ENCODE results near the gene RGS9. TPM values are rescaled to one million over a fixed set of nuclear protein-coding genes. Genes with fewer than 3 reads are reported as not detected.

The RGS9 gene
- total RNA-seq, 1 donor from 2014 or later = 8.5 TPM

DNA sequence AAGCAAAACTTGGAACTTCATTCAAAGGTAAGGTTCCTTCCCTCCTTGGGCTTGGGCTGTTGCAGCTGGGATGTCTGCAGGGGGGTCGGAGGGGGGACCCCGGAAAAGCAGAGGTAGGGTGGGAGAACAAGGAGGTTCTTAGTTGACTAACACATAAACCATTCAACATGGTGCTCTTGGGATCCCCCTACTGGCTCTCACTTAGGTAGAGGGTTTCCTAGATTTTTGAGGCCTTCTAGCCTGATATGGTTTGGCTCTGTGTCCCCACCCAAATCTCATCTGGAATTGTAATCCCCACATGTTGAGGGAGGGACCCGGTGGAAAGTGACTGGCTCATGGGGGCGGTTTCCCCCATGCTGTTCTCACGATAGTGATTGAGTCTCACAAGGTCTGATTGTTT lies 93.9 kb downstream of the RGS9 start:
- Mint-ChIP-seq H3K4me3 (ENCODE audit: low read depth) (no peak overlapping the region), H3K4me1 (ENCODE audit: low read depth) (peaks cover 14% of the 10 kb centered on the region), H3K27me3 (peaks cover 8% of the 10 kb centered on the region), H3K9me3 (ENCODE audit: low read depth) (no peaks in the 10 kb centered on the region), H3K27ac (no peak overlapping the region), H3K36me3 (ENCODE audit: insufficient read depth) (no peaks in the 10 kb centered on the region)
- no peak for DNase-seq (ENCODE audit: low spot score, unreplicated experiment)
- TF ChIP-seq, protein P1, sequence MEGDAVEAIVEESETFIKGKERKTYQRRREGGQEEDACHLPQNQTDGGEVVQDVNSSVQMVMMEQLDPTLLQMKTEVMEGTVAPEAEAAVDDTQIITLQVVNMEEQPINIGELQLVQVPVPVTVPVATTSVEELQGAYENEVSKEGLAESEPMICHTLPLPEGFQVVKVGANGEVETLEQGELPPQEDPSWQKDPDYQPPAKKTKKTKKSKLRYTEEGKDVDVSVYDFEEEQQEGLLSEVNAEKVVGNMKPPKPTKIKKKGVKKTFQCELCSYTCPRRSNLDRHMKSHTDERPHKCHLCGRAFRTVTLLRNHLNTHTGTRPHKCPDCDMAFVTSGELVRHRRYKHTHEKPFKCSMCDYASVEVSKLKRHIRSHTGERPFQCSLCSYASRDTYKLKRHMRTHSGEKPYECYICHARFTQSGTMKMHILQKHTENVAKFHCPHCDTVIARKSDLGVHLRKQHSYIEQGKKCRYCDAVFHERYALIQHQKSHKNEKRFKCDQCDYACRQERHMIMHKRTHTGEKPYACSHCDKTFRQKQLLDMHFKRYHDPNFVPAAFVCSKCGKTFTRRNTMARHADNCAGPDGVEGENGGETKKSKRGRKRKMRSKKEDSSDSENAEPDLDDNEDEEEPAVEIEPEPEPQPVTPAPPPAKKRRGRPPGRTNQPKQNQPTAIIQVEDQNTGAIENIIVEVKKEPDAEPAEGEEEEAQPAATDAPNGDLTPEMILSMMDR (IDR thresholded peaks at IDR 0.05; ENCODE audit: unreplicated experiment) = no peak

DNA sequence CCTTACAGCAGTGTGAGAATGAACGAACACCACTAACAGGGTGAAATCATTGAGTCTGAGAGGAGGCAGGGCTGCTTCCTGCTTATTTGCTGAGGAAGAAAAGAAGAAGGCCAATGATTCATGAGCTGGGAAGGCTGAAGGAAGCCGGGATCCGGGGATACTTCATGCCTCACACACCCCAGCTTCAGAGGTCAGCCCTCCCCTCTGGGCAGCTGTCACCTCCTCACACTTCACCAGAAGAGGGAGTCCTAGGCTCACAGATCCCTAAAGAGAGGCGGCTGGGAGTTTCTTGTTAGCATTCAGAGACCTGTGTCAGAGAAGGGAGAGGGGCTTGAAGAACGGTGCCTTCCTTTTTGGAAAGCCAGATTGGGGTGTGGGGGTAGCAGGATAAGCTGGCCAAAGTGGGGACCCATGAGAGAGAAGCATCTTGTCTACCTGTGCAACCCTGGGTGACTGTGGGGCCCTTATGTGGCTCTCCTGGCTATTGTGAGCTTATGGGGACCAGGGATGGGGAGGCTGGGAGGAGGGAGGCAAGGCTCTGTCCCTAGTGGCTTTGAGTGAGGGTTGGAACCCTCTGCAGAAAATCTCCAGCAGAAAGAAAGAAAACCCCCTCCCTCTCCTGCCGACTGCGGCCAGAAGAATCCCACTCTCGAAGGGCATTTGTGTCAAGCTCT lies 94.6 kb downstream of the RGS9 start:
- peaks cover 8% of the 10 kb centered on the region for H3K27me3 Mint-ChIP-seq
- no peaks in the 10 kb centered on the region for H3K36me3 Mint-ChIP-seq (ENCODE audit: insufficient read depth)
- no peak overlapping the region for H3K27ac Mint-ChIP-seq
- peak; percentile 43 for DNase-seq (ENCODE audit: low spot score, unreplicated experiment)
- H3K4me1 Mint-ChIP-seq (ENCODE audit: low read depth) = peaks cover 9% of the 10 kb centered on the region
- peaks cover 3% of the 10 kb centered on the region for H3K9me3 Mint-ChIP-seq (ENCODE audit: low read depth)
- TF ChIP-seq, protein P1 (IDR thresholded peaks at IDR 0.05; ENCODE audit: unreplicated experiment) = peak; percentile 72
- H3K4me3 Mint-ChIP-seq (ENCODE audit: low read depth) = no peak overlapping the region

DNA sequence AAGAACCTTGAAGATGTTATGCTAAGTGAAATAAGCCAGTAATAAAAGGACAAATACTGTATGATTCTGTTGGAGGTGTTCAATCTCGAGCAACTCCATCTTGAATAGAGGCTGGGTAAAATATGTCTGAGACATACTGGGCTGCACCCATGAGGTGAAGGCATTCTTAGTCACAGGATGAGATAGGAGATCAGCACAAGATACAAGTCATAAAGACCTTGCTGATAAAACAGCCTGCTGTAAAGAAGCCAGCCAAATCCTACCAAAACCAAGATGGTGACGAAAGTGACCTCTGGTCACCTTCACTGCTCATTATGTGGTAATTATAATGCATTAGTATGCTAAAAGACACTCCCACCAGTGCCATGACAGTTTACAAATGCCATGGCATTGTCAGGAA lies 98.1 kb downstream of the RGS9 start:
- Mint-ChIP-seq H3K9me3 (ENCODE audit: low read depth) (peaks cover 4% of the 10 kb centered on the region), H3K4me1 (ENCODE audit: low read depth) (no peaks in the 10 kb centered on the region), H3K27ac (no peak overlapping the region), H3K36me3 (ENCODE audit: insufficient read depth) (no peaks in the 10 kb centered on the region), H3K4me3 (ENCODE audit: low read depth) (no peak overlapping the region), H3K27me3 (no peaks in the 10 kb centered on the region)
- TF ChIP-seq, protein P1 (IDR thresholded peaks at IDR 0.05; ENCODE audit: unreplicated experiment) = no peak
- DNase-seq (ENCODE audit: low spot score, unreplicated experiment) = no peak

DNA sequence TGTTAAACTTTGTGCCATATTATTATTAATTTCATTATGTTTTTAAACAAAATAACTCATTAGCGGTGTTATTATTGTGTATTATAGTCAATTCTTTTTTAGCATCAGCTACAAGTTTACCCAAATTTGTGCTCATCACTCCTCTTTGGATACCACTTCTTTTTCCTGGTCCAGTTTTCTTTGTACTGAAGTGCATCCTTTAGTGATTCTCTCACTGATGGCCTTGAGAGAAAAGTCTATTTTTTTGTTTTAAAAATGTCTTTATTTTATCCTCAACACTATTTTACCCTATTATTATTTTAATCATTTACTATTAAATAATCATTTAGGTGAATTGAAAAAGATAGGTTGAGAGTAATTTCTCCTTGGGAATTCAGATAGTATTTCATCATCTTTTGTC lies 99.2 kb downstream of the RGS9 start:
- H3K27ac Mint-ChIP-seq = no peak overlapping the region
- H3K4me1 Mint-ChIP-seq (ENCODE audit: low read depth) = no peaks in the 10 kb centered on the region
- no peaks in the 10 kb centered on the region for H3K36me3 Mint-ChIP-seq (ENCODE audit: insufficient read depth)
- DNase-seq (ENCODE audit: low spot score, unreplicated experiment) = no peak
- no peak overlapping the region for H3K4me3 Mint-ChIP-seq (ENCODE audit: low read depth)
- TF ChIP-seq, protein P1 (IDR thresholded peaks at IDR 0.05; ENCODE audit: unreplicated experiment) = no peak
- peaks cover 4% of the 10 kb centered on the region for H3K9me3 Mint-ChIP-seq (ENCODE audit: low read depth)
- H3K27me3 Mint-ChIP-seq = no peaks in the 10 kb centered on the region

DNA sequence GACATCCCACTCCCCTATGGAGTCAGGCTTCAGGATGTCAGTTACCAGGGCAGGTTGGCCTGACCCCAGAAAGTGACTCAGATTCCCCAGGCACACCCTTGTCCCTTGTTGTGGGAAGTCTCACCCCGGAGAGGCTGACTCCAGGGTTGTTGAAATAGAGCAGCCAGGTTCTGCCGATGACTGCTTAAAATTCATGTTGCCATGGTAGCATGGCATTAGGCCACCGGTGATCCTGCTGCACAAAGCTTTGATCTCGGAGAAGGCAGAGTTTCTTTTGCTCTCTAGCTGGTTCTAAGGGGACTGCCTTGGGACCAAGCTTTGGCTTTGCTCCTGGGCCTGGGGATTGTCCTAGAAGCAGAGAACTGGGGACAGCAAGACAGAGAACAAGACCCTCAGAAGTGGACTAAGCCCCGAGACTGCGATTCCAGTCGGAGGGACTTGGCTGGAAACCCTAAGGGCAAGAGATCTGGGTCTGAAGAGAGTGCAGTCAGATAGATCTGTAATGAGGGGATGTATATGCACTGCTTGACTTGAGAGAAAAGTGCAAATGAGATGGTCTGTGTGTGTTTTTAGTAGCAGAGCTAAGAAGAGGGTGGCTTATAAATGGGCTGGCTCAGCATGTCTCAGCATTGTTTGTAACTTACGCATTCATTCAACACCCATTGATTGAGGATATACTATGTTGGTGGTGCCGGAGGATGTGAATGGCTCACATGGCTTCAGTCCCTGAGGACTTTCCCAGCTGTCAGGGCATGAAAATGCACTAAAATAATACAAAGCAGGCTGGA lies 106.9 kb downstream of the RGS9 start:
- no peak overlapping the region for H3K27ac Mint-ChIP-seq
- H3K9me3 Mint-ChIP-seq (ENCODE audit: low read depth) = no peaks in the 10 kb centered on the region
- peaks cover 1% of the 10 kb centered on the region for H3K4me1 Mint-ChIP-seq (ENCODE audit: low read depth)
- H3K4me3 Mint-ChIP-seq (ENCODE audit: low read depth) = no peak overlapping the region
- H3K27me3 Mint-ChIP-seq = peaks cover 8% of the 10 kb centered on the region
- TF ChIP-seq, protein P1 (IDR thresholded peaks at IDR 0.05; ENCODE audit: unreplicated experiment) = no peak
- H3K36me3 Mint-ChIP-seq (ENCODE audit: insufficient read depth) = no peaks in the 10 kb centered on the region
- DNase-seq (ENCODE audit: low spot score, unreplicated experiment) = no peak
